Peyer's patch (tissue), 4 donors: Measurements from ENCODE around the gene GRIK4.

Source experiments
- POLR2A ChIP-seq, 2 donors: fragments of 450-650 bp; IDR thresholded peaks; one replicate each; pipeline ENCODE4 v1.5.1; 2017; ENCODE audit warnings: antibody characterized with exemption in 2 of 2, mild to moderate bottlenecking in 2 of 2, moderate library complexity in 2 of 2
- TF ChIP-seq, protein P1 (sequence below), 6 experiments: fragments of 450-650 bp in 4 of 6; fragments of 200-600 bp in 2 of 6; sonication (generic) in 1 of 6; IDR thresholded peaks; one replicate each; pipeline ENCODE4 v1.5.1; 2017 to 2019; ENCODE audit warnings: antibody characterized with exemption in 6 of 6, mild to moderate bottlenecking in 3 of 6, moderate library complexity in 1 of 6

- TF ChIP-seq, protein P1, sequence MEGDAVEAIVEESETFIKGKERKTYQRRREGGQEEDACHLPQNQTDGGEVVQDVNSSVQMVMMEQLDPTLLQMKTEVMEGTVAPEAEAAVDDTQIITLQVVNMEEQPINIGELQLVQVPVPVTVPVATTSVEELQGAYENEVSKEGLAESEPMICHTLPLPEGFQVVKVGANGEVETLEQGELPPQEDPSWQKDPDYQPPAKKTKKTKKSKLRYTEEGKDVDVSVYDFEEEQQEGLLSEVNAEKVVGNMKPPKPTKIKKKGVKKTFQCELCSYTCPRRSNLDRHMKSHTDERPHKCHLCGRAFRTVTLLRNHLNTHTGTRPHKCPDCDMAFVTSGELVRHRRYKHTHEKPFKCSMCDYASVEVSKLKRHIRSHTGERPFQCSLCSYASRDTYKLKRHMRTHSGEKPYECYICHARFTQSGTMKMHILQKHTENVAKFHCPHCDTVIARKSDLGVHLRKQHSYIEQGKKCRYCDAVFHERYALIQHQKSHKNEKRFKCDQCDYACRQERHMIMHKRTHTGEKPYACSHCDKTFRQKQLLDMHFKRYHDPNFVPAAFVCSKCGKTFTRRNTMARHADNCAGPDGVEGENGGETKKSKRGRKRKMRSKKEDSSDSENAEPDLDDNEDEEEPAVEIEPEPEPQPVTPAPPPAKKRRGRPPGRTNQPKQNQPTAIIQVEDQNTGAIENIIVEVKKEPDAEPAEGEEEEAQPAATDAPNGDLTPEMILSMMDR (IDR thresholded peaks at IDR 0.05) = no peak
- TF ChIP-seq POLR2A (IDR thresholded peaks at IDR 0.05) = no peak
Observed at GRCh38 chr11:120827198-120827597, 315.6 kb downstream of the GRIK4 start.
